CD4-positive, alpha-beta T cell treated with Interferon alpha-2 for 1 hour (primary cell): ENCODE results near the gene CA9.
A peak's percentile ranks its signal among the peaks of the same experiment; 100 is the strongest.

Experiments
- DNase-seq, 2 donors: peaks; one replicate each; pipeline ENCODE4 v3.0.0-alpha.2; 2020 to 2022

Gene CA9

GRCh38 chr9:35652829-35653209 is 20.9 kb upstream of the CA9 start:
- no peak for DNase-seq

DNA sequence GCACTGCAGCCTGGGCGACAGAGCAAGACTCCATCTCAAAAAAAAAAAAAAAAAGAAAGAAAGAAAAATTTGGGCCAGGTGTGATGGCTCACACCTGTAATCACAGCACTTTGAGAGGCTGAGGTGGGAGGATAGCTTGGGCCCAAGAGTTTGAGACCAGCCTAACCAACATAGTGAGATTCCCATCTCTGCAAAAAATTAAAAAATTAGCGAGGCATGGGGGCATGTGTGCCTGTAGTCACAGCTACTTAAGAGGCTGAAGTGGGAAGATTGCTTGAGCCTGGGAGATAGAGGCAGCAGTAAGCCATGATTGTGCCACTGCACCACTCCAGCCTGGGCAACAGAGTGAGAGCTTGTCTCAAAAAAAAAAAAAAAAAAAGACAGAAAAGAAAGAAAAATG is 20.1 kb upstream of the CA9 start:
- no peak for DNase-seq

DNA sequence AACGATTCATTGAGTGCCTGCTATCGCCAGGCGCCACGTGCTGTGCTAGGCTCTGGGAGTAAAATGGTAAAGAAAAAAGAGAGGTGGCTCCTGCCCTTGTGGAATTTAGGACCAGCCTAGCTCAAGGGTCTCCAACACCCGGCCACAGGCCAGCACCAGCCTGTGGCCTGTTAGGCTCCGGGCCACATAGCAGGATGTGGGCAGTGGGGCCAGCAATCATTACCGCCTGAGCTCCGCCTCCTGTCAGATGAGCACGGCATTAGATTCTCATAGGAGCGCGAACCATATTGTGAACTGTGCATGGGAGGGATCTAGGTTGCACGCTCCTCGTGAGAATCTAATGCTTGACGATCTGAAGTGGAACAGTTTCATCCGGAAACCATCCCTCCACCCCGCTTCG is 17.4 kb upstream of the CA9 start:
- no peak for DNase-seq

DNA sequence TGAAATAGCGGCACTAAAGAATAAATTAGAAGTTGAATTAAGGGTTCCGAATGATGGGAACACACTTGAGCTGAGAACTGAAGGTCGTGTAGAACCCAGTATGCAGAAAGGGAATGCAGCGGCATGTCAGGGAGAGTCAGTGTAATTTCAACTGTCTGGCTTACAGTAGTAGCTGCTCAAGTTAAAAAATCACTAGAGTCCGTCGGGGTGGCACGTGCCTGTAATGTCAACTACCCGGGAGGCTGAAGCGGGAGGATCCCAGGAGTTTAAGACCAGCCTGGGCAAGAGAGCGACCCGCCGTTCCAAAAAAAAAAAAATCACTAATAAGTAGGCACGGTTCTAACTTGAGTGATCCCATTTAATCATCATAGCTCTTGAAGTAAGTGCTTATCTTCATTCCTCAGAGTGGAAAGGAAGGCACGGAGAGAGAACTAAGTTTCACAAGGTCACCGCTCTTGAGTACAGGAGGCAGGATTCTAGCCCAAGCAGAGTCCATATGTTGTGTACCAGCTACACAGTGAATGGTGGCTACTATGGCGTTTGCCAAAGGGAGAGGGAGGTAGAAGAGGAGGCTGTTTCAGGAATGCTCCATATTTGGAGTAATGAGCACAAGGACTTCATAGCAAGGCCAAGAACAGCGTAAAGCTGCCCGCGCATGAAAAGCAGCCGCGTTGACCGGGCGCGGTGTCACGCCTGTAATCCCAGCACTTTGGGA is 16.7 kb upstream of the CA9 start:
- DNase-seq: no peak

- peak; percentile 92 for DNase-seq
Measured at GRCh38 chr9:35657546-35658136, 16.1 kb upstream of the CA9 start, which contains the start of gene RMRP. TSS of gene RMRP (minus strand) at chr9:35658019.

- DNase-seq: peak; percentile 86 to 87
Measured at GRCh38 chr9:35658137-35658967, 15.4 kb upstream of the CA9 start, which contains the start of gene CCDC107. TSS of gene CCDC107 (plus strand) at chr9:35658292. CDS start at chr9:35658380, 88 bp downstream.

DNA sequence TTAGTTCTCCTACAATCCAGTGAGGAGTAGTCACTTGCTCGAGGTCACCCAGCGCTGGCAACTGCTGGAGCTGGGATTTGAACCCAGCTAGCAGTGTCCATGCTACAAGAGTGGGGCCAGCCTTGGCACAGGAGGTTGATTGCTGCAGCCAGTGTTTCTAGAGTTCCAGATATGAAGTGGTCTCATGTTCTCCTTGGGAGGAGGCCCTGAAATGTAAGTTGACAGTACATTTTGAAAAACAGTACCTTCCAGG is 14.8 kb upstream of the CA9 start:
- no peak for DNase-seq

DNA sequence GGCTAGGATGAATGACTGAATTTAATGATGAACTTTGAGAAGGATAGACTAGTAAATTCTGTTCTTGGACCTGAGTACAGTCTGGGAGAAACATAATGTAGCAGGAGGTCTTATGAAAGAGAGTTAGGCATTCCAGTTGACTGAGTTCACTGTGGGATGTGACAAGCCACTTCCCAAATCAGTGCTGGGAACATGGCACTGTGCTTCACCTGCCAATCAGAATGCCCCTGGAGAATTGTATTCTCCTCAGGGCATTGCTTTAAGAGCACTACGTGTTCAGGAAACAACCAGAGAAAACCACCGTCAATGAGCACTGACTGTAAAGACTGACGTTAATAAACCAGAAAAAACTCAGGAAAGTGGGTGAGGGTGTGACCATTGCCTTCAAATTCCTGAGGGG is 14.4 kb upstream of the CA9 start:
- DNase-seq: no peak

- DNase-seq: no peak
Measured at GRCh38 chr9:35660966-35661415, 12.7 kb upstream of the CA9 start.

GRCh38 chr9:35661756-35662350 is 11.9 kb upstream of the CA9 start:
- DNase-seq: peak; percentile 43 to 65

- no peak for DNase-seq
Measured at GRCh38 chr9:35662437-35662836, 11.3 kb upstream of the CA9 start.

- peak; percentile 52 to 74 for DNase-seq
Measured at GRCh38 chr9:35664531-35665470, 8.9 kb upstream of the CA9 start, which contains the start of gene ARHGEF39. TSS of gene ARHGEF39 (minus strand) at chr9:35665195. CDS start at chr9:35665169, 26 bp downstream.

- no peak for DNase-seq
Measured at GRCh38 chr9:35665471-35665818, 8.3 kb upstream of the CA9 start.

DNA sequence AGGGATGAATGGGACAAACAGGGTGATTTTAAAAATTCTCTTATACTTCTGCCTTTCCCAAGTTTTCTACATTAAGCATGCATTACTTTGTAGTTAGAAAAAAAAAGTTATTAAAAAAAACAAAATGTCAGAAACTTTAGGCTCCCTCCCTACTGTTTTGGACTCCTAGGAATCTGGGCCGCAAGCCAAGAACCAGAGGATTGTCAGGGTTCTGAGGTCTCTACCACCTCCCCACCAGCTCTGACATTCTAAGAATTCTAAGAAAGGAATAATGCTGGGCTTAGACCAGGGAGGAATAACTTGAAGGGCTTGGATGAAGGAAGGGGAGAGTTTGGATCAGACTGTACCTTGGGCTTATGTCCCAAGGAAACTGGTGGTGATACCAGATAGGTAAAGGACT is 7.7 kb upstream of the CA9 start:
- DNase-seq: no peak

DNA sequence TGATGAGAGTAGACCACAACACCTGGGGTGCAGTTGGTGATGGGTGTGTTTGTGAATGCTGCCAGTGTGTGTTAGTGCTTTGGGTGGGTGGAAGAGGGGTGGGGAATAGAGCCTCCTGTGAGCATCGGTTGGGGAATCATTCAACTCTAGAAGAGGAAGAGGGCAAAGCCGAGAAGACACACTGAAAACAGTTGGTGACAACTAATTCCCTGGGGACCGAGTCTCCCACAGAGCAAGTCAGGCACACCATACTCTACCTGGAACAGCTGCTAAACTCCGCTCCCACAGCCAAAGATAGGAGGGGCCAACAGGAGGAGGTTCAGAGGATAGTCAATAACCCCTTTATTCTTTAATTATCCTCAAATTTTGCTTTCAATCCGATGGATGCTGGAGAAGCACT is 7.2 kb upstream of the CA9 start:
- DNase-seq: no peak

- DNase-seq: no peak
Measured at GRCh38 chr9:35667939-35668338, 5.8 kb upstream of the CA9 start.

- DNase-seq: no peak
Measured at GRCh38 chr9:35669331-35670145, 4.2 kb upstream of the CA9 start.

DNA sequence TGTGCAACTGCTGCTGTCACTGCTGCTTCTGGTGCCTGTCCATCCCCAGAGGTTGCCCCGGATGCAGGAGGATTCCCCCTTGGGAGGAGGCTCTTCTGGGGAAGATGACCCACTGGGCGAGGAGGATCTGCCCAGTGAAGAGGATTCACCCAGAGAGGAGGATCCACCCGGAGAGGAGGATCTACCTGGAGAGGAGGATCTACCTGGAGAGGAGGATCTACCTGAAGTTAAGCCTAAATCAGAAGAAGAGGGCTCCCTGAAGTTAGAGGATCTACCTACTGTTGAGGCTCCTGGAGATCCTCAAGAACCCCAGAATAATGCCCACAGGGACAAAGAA is 265 bp downstream of the CA9 start:
- no peak for DNase-seq

- DNase-seq: no peak
Measured at GRCh38 chr9:35675204-35675603, 1.5 kb downstream of the CA9 start.

- peak; percentile 20 to 42 for DNase-seq
Measured at GRCh38 chr9:35675732-35676392, 2.1 kb downstream of the CA9 start.

DNA sequence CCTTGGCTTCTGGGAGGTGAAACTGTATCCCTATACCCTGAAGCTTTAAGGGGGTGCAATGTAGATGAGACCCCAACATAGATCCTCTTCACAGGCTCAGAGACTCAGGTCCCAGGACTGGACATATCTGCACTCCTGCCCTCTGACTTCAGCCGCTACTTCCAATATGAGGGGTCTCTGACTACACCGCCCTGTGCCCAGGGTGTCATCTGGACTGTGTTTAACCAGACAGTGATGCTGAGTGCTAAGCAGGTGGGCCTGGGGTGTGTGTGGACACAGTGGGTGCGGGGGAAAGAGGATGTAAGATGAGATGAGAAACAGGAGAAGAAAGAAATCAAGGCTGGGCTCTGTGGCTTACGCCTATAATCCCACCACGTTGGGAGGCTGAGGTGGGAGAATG is 5.4 kb downstream of the CA9 start:
- DNase-seq: no peak
